GM19193 (cell line): Measurements from ENCODE around the gene SS18.

Experiments
- POLR2A ChIP-seq: IDR thresholded peaks from 4 replicates; pipeline ENCODE4 v1.6.1; 2011; ENCODE audit not compliant: insufficient read depth, insufficient read length; ENCODE audit errors: extremely low read depth

Gene SS18

DNA sequence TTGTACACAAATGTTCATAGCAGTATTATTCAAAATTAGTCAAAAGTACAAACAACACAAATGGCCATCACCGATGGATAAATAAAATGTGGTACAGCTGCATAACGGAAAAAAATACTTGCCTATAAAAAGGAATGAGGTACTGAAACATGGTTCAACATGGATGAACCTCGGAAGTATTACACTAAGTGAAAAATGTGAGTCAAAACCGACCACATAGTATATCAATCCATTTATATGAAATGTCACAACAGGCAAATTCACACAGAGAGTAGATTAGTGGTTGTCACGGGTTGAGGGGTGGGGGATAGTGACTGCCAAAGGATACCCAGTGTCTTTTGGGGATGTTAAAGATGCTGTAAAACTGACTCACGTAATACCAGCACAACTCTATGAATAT, 3.5 kb downstream of the SS18 start:
- TF ChIP-seq POLR2A, result no peak

DNA sequence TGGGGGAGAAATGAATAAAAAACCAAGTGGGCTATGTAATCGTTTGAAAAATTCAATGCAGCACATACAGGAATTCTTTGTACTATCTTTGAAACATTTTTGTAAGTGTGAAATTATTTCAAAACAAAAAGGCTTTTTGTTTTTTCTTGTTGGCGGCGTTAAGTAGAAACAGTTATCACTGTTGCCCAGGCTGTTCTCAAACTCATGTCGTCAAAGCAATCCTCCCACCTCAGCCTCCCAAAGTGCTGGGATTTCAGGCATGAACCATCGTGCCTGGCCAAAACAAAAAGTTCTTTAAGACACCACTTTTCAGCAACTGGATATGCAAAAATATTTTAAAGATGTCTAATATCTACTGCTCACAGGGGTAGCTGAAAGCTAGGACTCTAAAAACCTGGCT, 5.4 kb downstream of the SS18 start:
- no peak for TF ChIP-seq POLR2A

DNA sequence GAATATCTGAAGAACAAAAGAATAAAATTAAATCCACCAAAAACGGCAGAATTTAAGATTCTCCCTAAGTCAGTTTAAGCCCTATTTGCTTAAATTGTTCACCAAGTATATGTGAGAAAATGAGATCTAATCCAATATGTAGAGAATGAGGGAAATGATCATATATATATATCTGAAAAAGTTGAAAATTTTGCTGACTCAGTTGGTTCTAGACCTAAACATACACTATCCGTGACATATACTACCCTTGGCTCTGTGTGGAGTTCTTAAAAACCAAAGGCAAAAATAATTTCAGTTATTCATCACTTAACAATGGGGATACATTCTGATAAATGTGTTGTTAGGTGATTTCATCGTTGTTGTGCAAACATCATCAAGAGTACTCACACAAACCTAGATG, 7.3 kb downstream of the SS18 start:
- no peak for TF ChIP-seq POLR2A

DNA sequence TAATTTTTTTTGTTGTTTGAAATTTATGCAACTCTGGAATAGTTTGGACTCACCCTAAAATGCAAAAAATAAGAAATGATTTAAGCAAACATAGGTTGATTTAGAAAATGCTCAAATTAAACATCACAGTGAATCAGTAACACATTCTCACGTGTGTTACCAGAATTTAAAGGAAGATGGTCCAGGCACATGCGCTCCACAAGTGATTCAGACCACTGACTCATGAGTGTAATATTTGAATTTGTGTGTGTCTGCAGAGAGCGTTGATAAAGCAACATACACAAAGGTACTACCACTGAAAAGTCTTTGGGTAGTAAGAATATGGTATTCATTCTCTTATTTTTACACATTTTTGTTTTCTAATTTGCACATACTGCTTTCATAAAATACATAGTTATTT, 7.9 kb downstream of the SS18 start:
- TF ChIP-seq POLR2A, result no peak

DNA sequence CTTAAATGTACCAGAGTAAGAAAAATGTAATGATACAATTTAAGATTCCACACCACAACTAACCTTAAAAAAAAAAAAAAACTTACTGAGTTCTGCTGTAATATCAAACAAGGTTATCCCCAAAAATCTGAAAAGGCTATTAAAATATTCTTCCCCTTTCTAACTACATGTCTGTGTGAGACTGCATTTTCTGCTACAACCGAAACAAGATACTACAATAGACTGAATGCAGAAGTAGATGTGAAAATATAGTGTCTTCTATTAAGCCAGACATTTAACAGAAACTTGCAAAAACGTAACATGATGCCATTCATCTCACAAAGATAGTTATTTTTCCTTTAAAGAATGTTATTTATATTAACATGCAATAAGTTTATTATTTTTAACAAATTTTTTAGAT, 16.2 kb downstream of the SS18 start:
- TF ChIP-seq POLR2A, result no peak

DNA sequence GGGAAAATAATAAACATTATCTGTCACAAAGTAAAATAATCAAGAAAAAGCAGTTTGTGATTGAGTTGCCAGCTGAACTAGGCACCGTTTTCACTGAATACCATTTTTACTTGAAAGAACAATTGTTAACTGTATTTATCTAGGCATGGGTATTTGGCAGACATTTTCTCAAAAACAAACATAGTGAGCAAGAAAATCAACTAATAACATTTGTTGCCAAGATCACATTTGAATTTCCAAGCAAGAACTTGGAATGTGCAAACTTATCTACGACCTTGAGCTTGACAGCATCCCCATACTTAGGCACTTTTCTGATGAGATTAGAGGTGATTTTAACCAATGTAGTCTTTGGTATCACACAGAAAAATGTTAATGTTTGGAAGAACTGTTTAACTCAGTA, 16.7 kb downstream of the SS18 start:
- no peak for TF ChIP-seq POLR2A

DNA sequence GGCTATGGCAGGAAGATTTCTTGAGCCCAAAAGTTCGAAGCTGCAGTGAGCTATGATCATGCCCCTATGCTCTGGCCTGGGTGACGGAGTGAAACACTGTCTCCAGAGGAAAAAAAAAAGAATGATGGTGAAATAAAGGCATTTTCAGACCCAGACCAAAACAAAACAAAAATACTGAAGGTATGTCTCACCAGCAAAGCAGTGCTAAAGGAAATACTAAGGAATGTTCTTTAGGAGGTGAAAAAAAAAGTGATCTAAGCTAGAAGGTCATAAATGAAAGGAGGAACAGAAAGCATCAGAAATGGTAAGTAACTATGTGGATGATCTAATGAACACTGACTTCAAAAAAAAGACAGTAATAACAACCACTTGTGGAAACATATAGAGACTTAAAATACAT, 18.7 kb downstream of the SS18 start:
- no peak for TF ChIP-seq POLR2A

DNA sequence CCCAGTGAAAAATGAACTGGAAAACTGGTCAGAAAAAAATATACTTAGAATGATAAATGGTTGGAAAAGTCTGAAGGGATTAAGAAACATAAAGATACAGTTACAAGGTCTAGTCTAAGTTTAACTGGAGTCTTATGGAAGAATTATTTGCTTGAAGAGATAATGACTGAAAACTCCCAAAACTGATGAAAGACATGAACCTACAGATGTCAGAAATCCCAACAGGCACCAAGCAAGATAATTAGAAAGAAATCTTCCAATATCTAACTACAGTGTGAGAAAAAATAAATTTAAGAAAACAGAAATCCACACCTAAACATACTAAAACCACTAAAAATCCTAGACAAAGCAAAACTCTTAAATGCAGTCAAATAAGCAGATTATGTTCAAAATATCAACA, 19.4 kb downstream of the SS18 start:
- no peak for TF ChIP-seq POLR2A

DNA sequence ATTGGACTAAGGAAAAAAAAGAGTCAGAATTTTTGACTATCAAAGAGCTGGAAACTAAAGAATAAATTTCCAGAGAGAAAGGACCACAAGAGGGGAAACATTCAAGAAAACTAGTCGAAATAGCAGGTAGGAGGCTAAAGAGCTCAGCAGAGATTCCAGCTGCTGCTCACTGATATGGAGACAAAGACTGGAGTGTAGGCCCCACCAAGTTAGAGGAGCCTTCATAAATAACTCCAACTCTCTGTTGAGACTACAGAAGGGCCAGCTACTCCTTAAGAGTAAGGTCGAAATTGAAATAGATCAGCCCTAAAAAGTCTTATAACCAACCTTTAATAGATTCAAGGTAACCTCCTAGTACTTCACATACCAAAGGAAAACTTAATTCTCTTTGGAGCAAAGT, 31.1 kb downstream of the SS18 start:
- no peak for TF ChIP-seq POLR2A

DNA sequence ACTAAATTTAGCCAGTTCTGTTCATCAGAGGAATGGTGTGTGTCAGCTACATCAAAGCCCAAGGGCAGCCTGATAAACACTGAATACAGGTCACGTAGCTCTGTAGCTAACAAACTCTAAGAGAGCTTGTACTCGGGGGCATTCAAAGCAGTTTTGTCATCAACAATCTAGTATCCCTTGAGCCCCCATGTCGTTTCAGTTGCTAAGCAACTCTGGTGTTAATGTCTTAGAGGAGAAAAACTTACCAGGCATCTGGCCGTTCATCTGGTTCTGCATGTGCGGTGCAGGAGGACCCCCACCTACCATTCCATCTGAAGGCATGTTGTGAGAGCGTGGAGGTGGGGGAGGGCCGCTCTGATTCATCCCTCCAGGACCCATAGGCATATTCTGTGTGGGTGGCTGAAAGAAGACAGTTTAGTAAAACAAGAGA, 33.1 kb downstream of the SS18 start:
- TF ChIP-seq POLR2A, result no peak

DNA sequence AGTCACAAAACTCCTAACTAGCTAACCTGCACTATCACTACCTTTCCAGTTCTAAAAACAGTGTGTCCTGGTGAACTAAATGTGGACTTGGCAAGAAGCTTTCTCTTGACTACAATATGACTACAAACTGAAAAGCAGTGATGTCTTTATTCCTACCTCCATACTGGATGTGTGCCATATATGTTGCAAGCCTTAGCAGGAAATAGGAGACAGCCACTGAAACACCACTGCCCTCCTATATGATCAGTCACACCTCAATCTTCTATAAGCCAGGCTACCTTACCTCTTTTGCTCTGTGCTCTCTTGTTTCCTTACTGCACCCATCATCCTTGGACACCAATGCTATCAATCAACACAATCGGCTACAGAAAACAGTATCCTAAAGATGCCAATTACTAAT, 34.1 kb downstream of the SS18 start:
- no peak for TF ChIP-seq POLR2A

DNA sequence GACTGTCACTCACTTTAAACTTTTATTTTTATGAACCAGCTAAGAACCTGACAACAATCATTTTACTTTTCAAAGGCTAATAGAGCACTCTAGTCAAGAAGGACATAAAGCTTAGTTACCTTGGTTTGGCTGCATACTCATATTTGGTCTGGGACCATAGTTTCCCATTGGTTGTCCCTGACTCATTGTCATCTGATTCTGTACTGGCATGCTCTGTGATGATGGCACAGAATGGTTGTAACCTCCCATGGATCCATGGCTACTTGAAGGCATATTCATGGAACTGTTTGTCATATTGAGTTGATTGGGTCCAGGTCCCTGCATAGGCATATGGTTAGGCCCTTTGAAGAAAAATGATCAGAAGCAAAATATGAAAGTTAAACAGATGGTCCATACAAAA, 37.9 kb downstream of the SS18 start:
- TF ChIP-seq POLR2A, result no peak

DNA sequence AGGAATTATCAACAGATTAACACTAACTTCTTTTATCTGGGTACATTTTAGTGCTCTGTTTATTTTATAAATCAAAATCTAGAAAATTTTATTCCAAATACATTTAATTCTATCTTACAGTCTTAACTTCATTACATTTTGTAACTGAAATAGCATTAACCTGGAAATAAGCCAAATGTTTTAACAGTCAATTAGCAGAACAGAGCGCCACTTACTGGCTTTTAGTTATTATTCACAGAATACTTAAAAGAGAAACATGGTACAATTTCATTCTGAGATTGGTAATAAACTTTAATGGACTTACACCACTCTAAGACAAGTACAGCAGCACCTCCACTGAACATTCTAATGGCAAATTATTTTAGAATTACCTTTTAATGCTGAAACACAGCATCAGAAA, 38.6 kb downstream of the SS18 start:
- TF ChIP-seq POLR2A, result no peak

DNA sequence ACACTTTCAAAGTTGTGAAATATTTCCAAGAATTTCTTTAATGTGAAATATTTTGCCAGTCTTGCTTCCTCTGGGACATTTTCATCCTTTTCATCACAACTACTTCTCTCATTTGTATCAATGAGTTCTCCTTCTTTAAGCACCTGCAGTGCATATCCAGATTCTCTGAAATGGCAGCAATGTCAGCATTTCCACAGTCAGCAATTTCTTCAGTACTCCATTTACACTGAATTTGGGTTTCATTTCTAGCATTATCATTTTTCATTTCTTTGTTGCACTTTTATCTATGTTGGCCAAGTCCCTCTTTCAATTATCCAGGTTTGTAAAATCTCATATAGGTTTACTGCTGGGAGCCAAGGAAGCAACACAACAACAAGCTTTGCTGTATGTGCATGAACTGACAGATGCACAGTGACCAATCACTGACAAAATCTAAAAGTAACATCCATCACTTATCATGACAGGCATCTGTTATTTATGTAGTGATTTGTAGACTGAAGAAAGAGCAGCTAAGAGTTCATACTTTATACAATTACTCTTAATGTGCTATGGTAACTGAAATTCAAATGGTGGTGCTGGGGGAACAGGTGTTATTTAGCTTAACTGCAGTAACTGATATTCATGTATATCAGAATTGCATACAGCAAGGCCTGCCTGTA, 43.9 kb downstream of the SS18 start:
- TF ChIP-seq POLR2A, result no peak

DNA sequence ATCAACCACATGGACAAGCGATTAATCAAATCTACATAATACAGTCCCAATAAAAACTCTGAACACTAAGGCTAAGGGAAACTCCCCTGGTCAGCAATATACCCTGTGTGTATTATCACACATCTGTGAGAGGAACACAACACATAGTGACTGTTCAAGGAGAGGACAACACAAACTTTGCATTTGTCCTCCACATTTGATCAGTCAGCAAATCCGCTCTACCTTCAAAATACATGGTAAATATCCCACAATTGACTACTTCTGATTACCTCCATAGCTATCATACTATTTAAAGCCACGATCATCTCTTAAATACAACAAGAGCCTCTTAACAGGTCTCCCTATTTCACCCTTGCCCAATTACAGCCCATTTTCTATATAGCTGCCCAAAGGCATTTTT, 45.6 kb downstream of the SS18 start:
- TF ChIP-seq POLR2A, result no peak

DNA sequence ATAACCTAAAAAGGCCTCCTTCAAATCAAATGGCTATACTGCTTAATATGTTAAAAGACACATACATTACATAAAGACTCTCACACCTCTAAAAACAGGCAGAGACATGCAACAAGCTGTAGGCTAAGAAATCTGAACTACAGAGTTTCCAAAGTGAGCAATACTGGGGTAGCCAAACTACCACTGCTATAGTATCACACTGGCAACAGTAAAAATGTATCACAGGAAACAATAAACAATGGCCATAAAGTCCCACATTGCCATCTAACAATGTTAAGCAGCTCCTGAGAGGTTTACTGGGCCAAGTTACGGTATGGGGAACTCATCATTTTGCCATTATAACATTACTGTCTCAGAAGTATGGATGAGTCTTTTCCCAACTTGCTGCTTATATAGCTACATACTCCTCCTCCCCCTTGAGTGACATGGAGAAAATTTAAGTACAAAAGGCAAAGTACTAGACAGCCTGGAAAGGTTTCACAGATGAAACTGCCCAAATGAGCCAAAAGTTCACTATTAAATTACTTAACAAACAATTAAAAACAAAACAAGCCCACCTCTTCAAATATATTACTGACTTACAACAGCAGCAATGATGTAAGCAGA, 50.3 kb downstream of the SS18 start:
- no peak for TF ChIP-seq POLR2A

DNA sequence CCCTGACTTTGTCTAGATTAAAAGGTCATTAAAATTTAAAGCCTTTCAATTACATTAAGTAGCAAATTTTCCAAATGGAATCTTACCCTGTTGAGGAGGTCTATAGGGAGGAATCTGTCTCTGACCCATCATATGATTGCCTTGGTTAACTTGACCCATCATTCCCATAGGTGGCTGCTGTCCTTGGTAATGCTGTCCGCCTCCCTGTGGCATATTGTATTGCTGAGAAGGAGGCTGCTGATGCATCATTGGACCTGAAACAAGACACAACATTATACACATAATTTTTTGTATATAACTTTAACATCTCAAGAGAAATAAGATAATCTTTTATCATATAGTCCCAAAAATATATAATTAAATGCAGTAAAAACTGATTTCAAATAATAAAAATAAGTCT, 51.2 kb downstream of the SS18 start:
- no peak for TF ChIP-seq POLR2A
